HG03045 (cell line): ENCODE data around the gene LINGO4.

Experiments
- ATAC-seq: cut with Tn5 transposase; IDR thresholded peaks from one replicate; pipeline ENCODE4 v1.9.1; 2021; ENCODE audit warnings: mild to moderate bottlenecking, moderate library complexity; ENCODE audit not compliant: unreplicated experiment

The LINGO4 gene

DNA sequence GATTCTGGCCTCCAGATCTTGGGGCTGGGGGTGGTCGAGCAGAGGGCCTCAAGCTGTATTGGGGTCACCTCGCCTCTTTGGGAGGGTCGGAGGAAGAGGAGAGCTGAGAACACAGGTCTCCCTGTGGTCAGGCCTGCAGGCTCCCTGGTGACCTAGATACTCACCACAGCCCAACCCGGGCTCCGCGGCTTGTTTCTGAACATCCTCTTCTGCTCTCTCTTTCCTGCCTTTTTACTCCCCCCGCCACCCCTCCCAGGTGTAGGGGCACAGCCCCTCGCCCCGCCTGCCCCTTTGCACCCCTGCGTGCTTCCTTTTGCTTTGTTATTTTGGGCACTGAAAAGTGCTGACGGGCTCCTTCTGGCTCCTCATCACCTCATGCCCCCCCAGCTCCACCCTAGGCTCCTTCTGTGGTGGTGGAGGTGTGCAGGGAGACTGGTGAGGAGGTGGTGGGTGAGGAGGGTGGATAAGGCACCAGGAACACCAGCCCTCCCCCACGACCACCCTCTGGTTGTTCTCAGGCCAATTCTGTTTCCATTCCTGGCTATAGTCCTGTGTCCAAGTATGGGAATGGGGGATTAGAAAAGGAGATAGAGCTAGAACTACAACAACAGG, 10.6 kb upstream of the LINGO4 start:
- ATAC-seq, result no peak

DNA sequence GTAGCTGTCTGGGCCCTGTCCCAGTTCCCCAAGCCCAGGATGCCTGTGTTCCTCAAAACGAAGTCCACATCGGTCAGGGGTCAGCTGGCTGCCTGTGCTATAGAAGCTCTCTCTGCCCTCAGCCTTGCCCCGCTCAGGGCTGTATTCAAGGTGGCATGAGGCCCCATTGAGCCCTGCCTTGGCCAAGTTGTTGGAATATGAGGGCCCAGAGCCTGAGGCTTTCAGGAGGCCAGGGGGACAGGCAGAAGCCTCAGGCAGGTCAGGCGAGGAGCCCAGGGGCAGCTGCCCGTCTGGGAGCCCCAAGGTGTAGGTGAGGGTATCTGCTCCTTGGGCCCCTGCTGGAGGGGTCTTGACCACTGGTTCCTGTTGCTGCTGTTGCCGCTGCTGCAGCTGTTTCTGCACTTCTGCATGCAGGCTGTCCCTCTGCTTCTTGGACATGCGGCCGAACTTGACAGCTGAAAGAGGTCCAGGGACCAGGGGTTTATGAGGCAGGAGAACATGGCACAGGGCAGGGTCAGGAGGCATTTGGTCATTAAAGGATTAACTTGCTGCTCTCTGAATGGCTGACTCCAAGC, 9.8 kb upstream of the LINGO4 start:
- no peak for ATAC-seq

DNA sequence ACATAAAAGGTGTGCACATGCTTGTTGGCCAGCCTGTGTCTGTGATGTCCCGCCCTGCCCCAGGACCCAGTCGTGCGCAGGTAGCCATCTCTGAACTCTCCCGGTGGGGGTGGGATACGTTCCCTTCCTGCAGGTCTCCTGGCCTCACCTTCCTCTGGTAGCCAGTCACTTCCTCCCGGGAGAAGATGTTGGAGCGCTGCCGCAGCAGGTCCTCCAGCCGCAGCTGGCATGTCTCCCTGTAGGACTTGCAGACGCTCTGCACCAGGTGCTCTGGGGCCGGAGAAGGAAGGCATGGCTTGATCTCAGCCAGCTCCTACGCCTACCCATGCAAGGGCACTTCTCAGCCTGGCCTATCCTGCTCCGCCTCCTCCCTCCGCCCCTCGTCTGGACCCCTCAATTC, 9.2 kb upstream of the LINGO4 start:
- no peak for ATAC-seq

DNA sequence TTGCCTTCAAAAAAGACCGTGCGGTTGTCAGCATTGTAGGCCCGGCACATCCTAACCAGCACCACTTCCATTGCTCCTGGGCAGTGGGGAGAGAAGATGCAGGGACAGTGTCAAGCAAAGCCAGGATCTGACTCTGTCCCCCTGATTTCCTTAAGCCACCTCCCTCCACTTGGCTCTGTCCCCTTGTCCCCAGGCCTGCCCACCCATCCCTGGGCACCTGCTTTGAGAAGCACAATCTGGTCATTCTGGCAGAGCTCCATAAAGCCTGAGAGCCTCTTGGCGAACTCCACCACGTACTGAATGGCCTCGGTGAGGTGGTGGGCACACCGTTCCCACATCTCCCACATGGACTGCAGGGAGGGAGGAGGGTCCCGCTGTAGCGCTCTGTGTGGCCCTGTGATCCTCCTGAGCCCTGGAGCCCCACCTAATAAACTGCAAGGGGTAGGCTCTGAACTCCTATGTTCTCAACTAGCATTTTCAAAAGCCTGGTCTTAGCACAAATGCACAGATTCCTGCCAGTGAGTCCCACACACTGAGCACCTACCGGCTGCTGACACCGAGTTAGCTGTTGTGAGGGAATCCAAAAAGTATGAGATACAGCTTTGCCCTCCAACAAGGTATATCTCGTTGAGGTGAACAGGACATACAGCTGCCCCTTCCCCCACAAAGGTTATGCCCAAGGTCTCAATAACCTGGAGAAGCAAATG, 8.2 kb upstream of the LINGO4 start:
- ATAC-seq, result no peak

DNA sequence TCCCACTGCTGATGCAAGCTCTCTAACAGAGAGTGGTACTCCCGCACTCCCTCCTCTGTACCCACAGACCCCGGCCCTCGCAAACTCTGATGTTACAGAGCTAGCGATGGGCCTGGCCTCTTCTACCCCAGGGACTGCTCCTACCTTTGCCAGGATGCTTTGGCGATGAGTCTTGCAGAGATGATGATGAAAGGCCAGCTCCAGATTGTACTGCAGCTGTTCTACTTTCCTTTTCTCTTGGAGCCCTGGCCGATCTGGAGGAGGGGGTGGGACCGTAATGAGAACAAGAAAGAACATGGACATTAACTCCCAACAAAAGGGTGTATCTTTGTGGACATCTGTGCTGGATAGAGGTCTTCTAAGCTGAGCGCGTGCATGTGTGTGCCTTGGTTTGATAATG, 6.0 kb upstream of the LINGO4 start:
- ATAC-seq, result no peak

DNA sequence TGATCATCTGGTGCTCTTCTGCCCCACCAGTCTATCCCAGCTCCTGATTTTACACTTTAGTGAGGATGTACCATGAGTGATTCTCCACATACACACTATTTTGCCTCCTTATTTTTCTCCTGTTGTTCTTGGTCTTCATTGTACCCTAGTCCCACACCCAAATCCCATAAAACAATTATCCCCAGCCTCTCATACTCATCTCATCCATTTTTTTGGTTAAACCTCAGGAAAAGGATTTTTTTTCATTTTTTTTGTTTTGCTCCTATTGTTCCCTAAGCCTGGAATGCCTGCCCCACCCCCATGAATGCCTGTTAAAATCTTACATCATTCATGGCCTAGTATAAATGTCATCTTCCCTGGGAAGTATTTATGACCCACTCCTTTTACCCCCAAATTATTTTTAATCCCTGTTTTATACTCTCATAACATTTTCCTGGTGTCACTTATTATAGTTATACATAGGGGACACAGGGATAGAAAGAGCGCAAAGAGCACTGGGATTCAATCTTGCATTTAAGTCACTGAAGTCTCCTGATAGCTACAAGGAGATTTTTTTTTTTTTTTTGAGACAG, 4.9 kb upstream of the LINGO4 start:
- ATAC-seq, result no peak

DNA sequence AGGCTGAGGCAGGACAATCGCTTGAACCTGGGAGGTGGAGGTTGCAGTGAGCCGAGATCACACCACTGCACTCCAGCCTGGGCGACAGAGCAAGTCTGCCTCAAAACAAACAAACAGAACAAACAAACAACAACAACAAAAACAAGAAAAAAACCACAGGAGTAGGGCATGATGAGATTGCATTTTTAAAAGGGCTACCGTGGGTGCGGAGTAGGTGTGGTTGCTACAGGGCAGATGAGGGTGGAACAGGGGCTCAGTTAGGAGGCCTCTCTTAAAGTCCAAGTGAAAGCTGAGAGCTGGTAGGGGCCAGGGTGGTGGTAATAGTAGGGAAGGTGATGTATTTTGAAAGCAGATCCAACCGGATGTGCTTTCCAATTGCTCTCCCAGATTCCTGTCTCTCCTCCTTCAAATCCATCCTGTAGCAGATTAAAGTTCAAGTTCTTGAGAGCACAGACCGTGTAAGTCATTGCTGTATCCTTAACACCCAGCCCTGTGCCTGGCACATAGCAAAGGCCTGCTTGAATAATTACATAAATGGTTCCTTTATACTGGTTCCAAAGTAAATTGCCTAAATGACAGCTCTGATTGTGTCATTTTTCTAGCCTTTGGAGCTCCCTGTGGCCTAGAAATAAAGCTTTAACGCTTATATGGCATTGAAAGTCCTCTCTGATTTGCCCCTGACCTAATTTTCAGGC, 4.2 kb upstream of the LINGO4 start:
- ATAC-seq, result no peak

DNA sequence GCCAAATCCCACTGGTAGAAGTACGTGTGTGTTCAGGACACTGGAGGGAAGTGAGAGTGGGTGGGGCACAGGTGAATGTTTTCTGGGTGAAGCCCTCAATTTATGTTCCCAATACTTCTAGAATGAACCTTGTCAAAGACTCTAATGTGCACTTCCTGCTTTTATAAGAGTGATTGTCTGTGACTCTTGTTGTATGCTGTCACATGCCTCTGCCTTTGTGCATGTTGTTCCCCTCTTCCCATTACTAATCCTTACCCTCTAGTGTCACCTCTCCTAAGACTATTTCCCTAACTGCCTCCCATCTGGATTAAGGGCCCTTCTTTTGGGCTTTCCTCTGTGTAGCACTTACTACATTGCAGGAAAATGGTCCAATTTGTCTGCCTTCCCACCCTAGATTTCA, 2.5 kb upstream of the LINGO4 start:
- ATAC-seq, result no peak

DNA sequence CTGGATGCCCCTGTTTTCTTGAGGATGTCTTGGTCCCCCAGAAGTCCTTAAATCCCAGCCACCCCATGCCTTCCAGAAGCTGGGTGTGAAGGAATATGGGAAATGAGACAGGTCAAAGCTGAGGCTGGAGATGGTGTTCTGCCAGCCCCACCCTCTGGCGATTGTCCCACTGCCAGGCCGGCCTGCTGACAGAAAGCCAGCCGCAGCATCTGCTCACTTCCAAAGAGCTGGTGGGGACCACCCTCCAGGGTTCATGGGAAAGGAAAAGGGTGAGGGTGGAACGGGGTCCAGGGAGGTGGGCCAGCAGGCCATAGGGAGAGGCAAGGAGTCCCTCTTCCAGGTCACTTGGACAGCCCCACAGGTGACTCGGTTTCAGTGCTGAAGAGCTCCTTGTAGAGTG, 1.9 kb upstream of the LINGO4 start:
- no peak for ATAC-seq

DNA sequence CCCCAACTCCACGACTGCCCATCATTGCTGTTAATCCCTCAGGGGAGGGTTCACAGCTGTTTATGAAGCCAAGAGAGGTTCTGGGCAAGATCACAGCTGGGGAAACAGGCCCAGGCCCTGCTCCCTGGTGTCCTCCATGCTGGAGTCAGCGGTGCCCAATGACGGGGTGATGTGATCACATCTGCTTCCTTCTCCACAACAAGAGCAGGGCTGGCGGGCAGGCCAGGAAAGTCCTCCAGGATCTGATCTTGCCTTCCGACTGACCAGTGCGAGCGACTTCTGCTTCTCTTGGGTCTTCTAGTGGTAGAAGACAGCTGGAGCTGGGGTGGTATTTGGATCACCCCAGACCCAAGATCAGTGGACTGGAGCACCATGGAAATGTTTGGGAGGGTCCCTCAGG, 951 bp upstream of the LINGO4 start:
- no peak for ATAC-seq

DNA sequence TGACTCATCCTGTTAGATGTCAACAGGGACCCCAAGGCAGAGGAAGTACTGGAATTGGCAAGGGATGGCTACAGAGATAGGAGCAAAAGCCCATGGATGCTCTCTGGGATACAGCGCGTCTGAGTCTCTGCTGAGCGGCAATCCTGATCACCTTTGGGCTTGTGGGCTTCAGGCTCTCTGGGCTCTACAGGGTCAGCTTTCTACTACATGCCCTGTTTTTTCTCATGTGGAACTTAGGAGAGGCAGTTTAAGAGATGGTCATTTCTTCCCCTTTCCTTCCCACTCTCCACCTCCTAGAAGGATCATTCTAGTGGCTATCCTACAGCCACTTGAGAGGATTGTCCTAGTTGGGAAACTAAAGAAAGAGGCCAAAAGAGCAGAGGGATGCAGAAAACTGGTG, 1.3 kb downstream of the LINGO4 start:
- ATAC-seq, result no peak

DNA sequence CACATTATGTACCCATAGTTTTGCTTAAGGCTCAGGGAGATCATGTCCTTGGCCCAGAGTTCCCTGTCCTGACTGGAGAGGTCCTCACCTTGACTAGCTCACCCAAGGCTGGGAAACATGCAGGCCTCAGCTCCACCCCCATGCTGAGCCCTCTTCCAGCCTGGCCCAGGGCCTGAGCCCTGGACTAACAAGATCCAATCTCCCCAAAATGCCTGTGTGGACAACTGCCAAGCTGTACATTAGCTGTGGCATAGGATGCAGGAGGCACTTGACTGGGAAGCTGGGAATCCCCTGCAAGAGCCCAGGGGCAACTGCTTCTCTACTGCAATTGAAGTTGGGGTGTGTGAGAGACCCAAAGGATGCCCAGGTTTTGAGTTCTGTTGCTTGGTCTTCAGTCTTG, 2.1 kb downstream of the LINGO4 start:
- no peak for ATAC-seq

DNA sequence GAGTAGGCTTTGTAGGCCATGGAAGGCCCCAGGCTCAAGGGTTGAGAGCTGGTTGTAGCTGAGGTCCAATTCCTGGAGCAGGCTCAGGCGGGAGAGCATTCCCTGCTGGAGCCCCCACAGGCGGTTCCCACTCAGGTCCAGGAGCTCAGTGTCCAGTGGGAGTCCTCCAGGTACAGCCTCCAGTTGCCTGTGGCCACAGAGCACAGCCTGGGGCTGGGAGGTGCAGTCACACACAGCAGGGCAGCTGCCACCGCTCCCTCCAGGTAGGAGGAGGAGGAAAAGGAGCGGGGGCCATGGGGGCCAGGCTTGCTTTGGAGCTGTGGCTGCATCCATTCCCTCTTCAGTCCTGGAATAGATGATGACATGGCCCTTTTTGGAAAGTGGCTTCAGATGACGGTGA, 2.8 kb downstream of the LINGO4 start:
- ATAC-seq, result no peak

DNA sequence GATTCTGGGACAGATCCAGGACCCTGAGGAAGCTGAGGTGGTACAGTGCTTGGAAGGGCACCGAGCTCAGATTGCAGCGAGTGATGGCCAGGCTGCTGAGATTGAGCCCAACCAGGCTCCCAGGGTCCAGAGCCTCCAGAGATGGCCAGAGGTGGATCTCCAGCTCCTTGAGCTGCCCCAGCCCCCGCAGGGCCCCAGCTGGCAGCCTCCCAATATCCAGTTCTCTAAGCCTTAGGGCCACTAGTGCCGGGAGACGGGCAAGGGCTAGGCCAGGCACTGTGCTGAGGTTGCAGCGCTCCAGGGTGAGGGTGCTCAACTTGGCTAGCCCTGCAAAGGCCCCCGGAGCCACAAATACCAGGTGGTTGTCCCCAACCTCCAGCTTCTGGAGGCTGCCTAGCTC, 3.4 kb downstream of the LINGO4 start:
- no peak for ATAC-seq

DNA sequence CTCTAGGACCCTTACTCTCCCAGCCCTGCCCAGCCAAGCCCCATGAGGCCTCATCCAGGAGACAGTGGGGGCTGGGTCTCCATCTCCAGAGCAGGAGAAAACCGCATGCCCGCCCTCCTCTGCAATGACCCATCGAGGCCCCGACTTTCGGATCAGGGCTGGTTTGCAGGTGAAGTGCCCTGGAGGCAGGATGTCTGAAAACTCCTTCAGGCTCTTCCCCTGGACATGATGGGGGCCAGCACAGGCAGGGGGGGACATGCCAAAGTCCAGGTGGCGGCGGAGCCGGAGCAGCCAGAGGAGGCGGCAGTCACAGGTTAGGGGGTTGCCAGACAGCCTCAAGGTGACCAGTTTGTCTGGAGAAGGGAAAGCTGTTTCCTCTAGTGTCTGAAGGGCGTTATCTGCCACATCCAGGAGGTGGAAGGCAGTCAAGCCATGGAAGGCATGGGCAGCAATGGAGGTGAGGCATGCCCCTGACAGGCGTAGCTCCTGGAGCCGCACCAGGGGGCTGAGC, 3.9 kb downstream of the LINGO4 start:
- ATAC-seq, result no peak

DNA sequence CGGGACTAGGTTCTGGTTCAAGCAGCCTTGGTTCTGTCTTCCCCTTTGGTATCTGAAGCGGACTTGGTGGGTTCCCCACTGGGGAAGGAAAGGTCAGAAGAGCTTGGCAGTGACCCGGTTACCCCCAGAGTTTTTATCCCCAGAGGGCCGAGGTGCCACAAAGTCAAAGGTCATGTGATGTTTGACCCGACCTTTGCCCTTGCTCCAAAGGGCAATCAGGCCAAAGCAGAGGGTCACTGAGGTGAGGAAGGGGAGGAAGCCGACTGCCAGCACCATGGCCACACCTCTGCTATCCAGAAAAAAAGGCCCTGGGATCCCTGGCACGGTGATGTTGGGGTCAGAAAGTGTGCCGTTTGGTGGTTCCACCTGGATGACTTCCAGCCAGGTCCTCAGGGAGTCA, 4.4 kb downstream of the LINGO4 start:
- ATAC-seq, result no peak

DNA sequence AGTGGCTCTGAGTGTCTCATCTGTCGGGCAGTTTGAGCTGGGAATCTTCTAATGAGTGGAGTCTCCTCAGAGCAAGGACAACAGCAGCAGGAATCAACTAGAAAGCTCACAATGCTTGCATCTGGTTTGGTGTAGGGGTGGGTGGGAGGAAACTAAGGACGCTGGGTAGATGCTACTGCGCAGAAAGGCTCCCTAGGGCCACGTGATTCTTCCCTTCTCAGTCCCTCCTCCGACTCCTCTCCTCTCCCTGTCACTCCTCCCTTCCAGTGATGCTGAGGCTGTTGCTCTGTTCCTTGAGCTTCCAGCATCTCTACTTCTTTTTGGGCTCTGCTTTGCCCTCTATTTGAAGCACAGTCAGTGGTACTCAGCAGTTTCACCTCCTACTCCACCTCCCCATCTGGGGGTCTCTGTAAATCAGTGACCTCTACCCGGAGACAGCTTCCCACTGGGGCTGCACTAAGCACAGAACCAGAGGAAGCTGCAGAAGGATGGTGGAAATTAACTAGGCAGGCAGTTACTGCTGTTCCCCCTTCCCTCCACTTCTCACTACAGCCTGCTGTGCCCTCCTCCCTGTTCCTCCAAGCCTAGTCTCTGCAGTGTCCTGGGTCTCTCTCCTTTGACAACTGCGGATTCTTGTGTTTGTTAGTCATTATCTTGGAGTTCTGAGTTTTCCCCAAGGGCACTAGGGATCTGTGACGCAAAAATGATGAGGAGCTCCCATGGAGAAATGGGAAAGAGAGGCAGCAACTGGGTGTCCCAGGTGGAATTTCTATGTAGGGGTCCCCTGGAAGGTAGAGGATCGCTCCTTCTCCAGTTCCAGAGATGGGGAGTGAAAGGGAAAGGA, 5.8 kb downstream of the LINGO4 start:
- no peak for ATAC-seq

DNA sequence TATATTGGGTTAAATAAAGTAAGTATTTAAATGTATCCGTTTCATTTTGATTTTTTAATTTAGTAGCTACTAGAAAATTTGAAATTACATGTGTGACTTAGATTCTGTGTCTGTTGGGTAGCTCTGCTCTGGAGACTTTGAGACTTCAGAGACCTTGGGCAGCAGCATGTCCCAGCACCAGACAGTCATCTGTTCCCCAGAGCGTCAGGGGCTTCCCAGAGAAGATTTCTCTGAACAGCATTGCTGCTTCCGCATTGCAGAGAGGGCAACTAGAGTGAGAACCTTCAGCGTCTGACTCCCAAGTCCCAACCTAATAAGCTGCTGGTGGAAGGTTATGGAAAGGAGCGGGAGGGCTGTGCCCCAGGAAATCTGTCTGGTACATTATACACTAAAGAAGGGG, 6.6 kb downstream of the LINGO4 start:
- ATAC-seq, result no peak

DNA sequence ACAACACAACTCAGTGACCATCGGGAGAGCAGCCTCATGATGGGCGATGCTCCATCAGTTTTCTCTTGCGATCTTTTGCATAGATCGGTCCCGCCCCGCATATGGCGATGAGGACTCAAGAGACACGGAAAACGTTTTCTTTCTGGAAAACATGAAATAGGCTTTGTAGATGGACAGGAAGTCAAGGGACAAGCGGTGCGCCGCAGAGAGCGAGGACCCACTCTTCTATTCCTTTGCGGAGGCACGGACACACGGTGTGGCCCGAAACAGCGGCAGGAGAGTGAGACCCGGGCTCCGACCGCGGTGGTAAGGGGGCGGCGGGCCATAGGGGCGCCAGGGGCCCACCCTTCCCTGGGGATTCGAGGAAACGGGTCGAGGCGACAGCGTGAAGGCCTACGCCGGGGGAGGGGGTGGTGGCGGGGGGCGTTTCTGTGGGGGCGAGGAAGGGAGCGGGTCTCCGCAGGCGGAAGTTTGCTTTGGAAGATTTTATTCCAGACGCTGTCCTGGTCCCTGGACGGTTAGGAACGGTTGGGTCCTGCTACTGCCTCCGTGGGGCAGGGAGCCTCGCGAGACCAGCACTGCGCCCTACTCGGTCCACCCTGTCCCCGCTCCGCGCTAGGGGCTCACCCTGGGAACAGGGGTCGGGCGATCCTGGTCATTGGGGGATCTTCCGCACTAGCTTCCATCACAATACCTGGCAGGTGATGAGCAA, 14.1 kb downstream of the LINGO4 start:
- ATAC-seq, result peak; percentile 10
